ENCODE results near the gene C19orf18.
A peak's percentile ranks its signal among the peaks of the same experiment; 100 is the strongest.
"Not testable (repeated sequence)": the region's sequence is repeated elsewhere in the genome, so short reads cannot be mapped to it uniquely, and the experiment has no call there.

The C19orf18 gene

DNA sequence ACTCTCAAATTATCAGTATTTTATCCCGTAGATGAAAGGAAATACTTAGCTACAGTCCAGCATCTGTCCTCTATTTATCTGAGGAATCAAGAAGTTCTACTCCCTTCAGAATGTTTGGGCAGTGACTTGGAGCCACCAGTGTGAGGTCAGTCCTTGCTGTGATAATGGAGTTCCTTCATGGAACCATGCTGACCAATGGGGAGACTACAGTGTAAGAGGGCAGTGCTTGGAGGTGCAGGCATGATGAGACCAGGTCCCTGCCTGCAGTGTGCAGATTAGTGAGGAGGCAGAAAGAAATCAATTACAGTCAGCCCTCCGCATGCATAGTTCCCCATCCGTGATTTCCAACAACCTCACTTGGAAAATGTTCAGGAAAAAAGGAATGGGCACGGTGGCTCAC is at the start of gene C19orf18:
Gene C19orf18 (minus strand): TSS at position 101 of the 400 bp plus-strand sequence. CDS start 102 bp downstream, outside the sequence.
- no peak for DNase-seq

- no peak for DNase-seq
These were observed 47.9 kb upstream of the C19orf18 start for GRCh38 chr19:58022283-58022660.

DNA sequence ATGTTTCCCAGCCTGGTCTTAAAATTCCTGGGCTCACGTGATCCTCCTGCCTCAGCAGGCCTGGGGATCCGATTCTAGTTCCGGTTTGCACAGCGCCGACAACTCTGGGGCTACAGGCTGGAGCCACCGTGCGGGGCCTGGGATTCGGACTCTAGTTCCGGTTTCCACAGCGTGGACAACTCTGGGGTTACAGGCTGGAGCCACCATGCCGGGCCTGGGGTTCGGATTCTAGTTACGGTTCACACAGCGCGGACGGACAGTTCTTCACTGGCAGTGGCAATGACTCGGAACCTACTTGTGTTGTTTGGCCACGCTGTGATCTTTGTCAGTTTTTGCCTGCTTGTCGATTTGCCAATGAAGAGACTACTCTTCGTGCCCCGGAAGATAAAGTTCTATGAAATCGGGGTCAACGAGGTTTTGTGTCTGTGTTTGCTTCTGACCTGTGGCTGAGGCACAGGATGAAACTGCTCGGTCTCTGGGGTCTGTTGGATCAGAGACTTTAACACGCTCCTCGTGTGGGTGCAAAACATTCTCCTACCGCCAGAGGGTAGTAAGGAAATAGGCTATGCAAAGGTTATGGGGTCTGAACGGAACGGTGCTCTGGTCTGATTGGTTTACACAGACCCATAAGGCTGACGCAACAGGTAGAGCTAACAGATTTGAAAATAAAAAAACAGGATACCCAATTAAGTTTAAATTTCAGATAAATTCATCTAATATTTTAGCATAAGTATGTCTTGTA is 47.4 kb upstream of the C19orf18 start:
- DNase-seq: peak; percentile 61

GRCh38 chr19:58020129-58020528 is 45.8 kb upstream of the C19orf18 start:
- no peak for DNase-seq

GRCh38 chr19:58014141-58014540 is 39.8 kb upstream of the C19orf18 start:
- DNase-seq: no peak

DNA sequence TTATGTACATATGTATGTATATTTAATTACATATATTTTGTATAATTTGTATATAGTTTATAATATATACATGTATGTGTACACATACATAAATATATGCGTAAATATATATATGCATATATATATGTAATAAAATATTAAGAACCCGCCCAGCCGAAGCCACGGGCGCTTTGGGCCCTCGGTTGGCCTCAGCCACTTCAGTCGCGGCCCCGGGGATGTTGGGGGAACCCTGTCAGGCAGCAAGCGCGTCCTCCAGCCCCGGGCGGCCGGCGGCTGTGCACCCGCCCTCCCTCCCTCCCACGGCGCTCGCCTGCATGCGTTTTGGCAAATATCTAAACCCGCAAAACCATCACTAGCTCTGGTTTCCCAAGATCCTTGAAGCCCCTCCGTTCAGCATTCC is 36.2 kb upstream of the C19orf18 start:
- DNase-seq: no peak

GRCh38 chr19:58009666-58010301 is 35.5 kb upstream of the C19orf18 start:
- no peak for DNase-seq

DNA sequence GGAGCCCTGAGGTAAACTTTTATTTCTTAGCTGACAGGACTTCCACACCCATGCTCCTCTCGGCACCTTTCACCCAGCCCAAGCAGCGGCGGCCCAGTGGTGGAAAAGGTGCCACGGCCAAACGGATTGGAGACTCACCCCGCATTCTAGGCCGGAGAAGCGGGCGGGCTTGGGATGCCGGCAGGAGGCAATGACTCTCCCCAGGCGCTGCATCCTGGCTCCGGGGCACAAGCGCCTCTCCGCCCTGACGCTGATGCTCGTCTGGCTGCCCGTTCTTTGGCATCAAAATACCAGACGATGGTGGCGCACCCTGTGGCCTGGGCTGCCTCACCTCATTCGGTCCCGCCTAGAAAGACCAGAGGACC is 34.9 kb upstream of the C19orf18 start:
- DNase-seq: no peak

DNA sequence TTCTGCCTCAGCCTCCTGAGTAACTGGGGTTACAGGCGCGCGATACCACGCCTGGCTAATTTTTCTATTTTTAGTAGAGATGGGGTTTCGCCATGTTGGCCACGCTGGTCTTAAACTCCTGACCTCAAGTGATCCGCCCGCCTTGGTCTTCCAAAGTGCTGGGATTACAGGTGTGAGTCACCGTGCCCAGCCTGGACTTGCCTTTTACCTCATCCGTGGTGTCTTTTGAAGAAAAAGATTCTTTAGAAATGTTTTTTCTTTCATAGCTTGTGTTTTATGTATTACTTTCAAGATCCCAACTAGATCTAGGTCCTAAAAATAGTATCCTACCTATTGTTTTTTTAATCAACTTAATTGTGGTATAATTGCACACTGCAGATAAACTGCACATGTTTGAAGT is 34.5 kb upstream of the C19orf18 start:
- not testable (repeated sequence) for DNase-seq

GRCh38 chr19:58007285-58007684 is 33.0 kb upstream of the C19orf18 start:
- no peak for DNase-seq

DNA sequence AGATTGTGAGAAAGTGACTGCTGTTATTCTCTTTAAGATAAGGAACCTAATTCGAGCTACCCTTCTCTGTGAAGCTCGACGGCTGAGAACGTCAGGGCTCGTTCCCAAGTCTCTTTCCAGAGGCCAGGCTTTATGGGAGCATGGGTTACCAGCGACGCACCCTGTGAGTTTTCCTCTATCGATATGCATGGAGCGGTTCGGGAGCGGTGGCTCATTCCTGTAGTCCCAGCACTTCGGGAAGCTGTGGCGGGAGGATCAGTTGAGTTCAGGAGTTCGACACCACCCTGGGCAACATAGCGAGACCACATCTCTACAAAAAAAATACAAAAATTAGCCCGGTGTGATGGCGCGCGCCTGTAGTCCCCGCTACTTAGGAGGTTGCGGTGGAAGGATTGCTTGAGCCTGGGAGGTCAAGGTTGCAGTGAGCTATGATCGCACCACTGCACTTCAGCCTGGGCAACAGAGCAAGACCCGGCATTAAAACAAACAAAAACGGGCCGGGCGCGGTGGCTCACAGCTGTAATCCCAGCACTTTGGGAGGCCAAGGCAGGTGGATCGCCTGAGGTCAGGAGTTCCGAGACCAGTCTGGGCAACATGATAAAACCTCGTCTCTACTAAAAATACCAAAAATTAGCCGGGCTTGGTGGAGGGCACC is 29.0 kb upstream of the C19orf18 start:
- DNase-seq: no peak

GRCh38 chr19:58002384-58003173 is 28.2 kb upstream of the C19orf18 start, which contains the start of gene ZNF606:
TSS of gene ZNF606 (minus strand) at chr19:58002820. CDS start at chr19:58001319, 1,501 bp downstream.
- peak; percentile 75 for DNase-seq

- DNase-seq: no peak
These were observed 27.6 kb upstream of the C19orf18 start for GRCh38 chr19:58001895-58002369.

DNA sequence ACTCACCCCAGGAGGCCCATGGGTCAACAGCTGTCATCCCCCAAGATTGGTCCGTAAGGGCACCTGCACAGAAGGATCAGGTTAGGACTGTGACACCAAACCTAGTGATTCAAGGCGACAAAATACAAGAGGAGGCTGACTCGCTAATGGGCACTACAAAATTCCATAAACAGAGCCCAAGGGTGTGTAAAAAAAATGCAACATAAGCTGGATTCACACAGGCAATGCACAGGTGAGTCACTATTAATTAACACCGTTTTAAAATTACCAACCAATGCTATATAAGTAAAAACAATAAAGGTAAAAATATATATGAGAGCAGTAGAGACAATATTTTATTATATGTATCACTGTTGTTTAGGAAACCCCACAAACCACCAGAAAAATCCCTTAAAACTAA is 26.3 kb upstream of the C19orf18 start:
- no peak for DNase-seq

DNA sequence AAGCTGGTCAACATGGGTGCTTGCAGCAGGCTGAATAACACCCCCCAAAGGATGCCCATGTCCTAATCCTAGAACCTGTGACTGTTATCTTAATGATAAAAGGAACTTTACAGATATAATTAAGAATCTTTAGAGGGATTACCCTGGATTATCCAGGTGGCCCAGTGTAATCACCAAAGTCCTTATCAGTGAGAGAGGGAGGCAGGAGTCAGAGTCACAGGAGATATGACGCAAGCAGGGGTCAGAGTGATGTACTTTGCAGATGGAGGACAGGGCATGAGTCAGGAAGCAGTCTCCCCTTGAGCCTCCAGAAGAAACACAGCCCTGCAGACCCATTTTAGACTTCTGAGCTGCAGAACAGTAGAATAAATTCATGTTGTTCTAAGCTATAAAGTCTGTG is 18.5 kb upstream of the C19orf18 start:
- DNase-seq: no peak

GRCh38 chr19:57978586-57979289 is 4.4 kb upstream of the C19orf18 start:
- DNase-seq: no peak

DNA sequence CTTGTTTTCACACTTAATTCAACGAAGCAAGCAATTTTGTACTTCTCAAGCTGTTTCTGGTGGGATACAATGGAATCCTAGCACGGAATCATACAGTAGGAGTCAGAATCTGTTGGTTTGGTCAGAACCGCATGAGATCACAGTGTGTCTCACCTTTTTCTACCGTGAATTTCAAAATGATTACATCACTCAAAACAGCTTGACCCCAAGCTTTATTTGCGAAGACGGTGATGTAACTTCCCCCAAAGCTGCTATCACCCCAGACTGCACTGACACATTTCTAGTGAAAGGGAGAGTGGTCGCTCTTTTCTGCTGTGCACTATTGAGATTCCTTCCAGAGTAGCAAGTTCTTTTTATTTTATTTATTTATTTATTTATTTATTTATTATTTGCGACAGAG is 9.6 kb downstream of the C19orf18 start:
- DNase-seq: no peak

DNA sequence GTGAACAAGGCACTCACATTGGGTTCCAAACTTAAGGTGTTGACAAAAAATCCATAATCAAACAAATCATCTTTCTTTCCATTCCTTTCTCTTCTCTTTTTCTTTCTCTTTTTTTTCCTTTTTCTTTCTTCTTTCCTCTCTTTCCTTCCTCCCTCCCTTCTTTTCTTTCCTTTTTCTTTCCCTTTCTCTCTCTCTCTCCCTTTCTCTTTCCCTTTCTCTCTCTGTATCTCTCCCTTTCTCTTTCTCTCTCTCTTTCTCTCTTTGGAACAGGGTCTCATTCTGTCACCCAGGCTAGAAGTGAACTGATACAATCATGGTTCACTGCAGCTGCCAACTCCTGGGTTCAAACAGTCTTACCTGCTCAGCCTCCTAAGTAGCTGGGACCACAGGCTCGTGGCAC is 12.5 kb downstream of the C19orf18 start:
- no peak for DNase-seq

DNA sequence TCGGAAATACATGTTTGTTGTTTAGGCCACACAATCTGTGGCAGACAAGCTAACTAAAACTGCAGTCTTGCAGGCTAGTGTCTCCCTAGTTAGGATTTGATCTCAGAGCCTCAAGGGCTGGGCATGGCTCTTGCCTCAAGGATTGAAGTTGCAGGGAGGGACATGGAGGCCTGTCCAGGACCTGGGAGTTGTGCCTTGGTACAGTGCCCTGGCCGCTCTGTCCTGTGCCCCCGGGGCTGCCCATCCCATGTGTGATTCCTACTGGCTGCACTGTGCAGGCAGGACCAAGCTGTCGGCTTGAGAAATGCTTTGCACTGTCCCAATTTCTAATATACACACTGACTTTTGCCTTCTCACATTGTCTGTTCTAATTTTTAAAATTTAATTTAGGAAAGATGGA is 19.3 kb downstream of the C19orf18 start:
- DNase-seq: no peak

- DNase-seq: no peak
These were observed 24.6 kb downstream of the C19orf18 start for GRCh38 chr19:57949702-57950101.

GRCh38 chr19:57949296-57949695 is 25.0 kb downstream of the C19orf18 start:
- DNase-seq: no peak

DNA sequence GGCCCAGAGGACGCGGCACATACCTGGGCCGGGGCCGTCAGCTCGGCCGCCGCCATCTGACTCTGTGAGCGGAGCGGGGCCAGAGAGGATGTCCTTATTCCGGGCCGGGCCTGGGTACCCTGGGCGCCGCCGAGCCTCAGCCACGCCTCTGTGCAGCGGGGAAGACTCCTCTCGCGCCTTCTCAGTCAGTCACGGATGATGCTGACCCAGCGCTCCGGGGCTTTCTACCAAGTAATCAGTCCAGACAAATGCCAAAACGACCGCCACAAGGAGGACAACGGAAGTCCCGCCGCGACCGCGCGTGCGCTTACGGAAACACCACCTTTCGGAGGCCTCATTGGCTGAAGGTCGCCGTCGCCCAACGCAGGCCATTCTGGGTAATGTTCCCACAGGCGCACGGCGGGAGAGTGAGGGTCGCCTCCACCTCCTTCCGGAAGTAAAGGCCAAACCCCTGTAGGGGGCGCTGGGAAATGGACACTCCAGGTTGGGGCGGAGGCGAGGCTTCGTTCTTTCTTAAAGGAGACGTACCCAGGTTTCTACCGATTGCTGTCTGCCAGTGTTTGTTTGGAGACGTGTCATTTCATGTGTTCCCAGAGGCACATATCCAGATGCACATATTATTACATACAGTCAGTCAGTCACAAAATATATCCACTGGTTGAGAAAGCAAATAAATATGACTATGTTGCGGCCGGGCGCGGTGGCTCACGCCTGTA is 26.8 kb downstream of the C19orf18 start, which contains the start of gene ZNF256:
Gene ZNF256 (minus strand): TSS at position 288 of the 716 bp plus-strand sequence. CDS start 232 bp downstream, at position 56.
- DNase-seq: peak; percentile 76

Measured in 8988T (cell line).